GM10266 (cell line): ENCODE data around the gene SRI.
"Not testable (repeated sequence)": the region's sequence is repeated elsewhere in the genome, so short reads cannot be mapped to it uniquely, and the experiment has no call there.

Source experiments
- DNase-seq: peaks from one replicate; pipeline ENCODE4 v3.0.0; 2012; ENCODE audit errors: extremely low spot score
- TF ChIP-seq, protein P1 (sequence below): IDR thresholded peaks from 2 replicates; pipeline ENCODE4 v1.5.1; 2012; ENCODE audit warnings: mild to moderate bottlenecking, low read depth; ENCODE audit not compliant: control insufficient read depth, insufficient read depth; ENCODE audit errors: missing control alignments

Gene SRI

GRCh38 chr7:88167223-88167622 is 52.6 kb downstream of the SRI start:
- no peak for DNase-seq
- TF ChIP-seq, protein P1, sequence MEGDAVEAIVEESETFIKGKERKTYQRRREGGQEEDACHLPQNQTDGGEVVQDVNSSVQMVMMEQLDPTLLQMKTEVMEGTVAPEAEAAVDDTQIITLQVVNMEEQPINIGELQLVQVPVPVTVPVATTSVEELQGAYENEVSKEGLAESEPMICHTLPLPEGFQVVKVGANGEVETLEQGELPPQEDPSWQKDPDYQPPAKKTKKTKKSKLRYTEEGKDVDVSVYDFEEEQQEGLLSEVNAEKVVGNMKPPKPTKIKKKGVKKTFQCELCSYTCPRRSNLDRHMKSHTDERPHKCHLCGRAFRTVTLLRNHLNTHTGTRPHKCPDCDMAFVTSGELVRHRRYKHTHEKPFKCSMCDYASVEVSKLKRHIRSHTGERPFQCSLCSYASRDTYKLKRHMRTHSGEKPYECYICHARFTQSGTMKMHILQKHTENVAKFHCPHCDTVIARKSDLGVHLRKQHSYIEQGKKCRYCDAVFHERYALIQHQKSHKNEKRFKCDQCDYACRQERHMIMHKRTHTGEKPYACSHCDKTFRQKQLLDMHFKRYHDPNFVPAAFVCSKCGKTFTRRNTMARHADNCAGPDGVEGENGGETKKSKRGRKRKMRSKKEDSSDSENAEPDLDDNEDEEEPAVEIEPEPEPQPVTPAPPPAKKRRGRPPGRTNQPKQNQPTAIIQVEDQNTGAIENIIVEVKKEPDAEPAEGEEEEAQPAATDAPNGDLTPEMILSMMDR = no peak

DNA sequence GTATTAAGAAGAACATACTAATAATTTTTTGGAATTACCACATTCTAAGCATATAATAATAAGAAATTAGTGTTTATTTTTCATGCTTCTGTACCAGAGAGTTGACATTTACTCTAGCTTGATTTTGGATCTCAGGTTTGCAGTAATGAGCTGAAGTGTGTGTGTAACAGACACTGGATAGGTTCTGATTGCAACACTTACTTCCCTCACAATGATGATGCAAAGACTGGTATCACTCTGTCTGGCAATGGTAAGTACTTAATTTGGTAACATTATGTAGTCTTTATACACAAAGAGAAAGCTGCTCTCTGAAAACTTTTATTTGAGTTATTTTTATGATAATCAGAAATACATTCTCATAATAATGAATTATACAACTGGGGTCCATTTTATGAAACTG is 54.1 kb downstream of the SRI start:
- DNase-seq = no peak
- TF ChIP-seq, protein P1 = no peak

GRCh38 chr7:88159741-88160140 is 60.1 kb downstream of the SRI start:
- DNase-seq = not testable (repeated sequence)

DNA sequence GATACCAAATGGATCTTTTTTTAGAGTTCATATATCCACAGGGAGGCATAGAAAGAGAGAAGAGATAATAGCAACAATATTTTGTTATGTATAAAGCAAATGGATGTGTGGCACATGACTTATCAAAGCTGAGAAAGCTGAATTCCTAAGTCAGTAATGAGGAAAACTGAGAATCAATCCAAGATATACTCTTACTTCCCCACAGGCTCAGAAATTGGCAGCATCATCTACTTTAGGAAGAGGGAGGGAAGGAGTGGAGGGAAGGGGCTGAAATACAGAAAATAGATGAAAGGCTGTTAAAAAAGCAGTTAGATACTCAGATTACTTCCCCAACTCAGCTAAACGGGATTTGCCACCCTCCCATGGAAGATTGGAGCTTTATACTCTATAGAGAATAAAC is 63.5 kb downstream of the SRI start:
- TF ChIP-seq, protein P1 = no peak
- DNase-seq = no peak

DNA sequence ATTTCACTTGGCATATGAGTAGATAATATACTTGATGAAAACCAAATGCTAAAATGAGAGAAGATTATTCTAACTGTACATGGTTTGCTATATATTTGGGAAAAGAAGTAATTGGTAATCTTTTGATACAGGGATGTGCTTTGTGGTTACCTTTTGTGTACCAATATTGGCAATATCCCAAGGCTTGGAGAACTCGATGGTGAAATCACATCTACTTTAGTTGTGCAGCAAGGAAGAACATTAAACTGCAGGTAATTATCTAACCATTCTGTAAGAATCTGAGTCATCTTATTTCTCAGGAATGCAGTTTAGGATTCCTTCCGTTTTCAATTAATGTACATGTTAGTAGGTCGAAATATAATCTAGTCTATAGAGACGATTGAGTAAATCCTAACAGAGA is 64.1 kb downstream of the SRI start:
- DNase-seq = no peak
- TF ChIP-seq, protein P1 = no peak
